Ecto neural progenitor cell (in vitro differentiated cells): Measurements from ENCODE around the gene IRF5.
"Not testable (repeated sequence)": the region's sequence is repeated elsewhere in the genome, so short reads cannot be mapped to it uniquely, and the experiment has no call there.

Source experiments
- DNase-seq: peaks from one replicate; pipeline ENCODE4 v3.0.0-alpha.2; 2018; ENCODE audit warnings: low spot score

Gene IRF5

GRCh38 chr7:128961030-128961659, 23.4 kb downstream of the IRF5 start:
- no peak for DNase-seq

GRCh38 chr7:128962899-128963298, 25.2 kb downstream of the IRF5 start:
- no peak for DNase-seq

- DNase-seq: no peak
These were observed 25.6 kb downstream of the IRF5 start for GRCh38 chr7:128963327-128963757.

- no peak for DNase-seq
These were observed 30.9 kb downstream of the IRF5 start for GRCh38 chr7:128968624-128969023.

- no peak for DNase-seq
These were observed 36.7 kb downstream of the IRF5 start for GRCh38 chr7:128974241-128974934.

GRCh38 chr7:128982105-128982504, 44.4 kb downstream of the IRF5 start:
- DNase-seq: no peak

GRCh38 chr7:128985660-128986059, 47.9 kb downstream of the IRF5 start:
- no peak for DNase-seq

GRCh38 chr7:128986609-128987008, 48.9 kb downstream of the IRF5 start:
- DNase-seq: no peak

- DNase-seq: no peak
These were observed 50.6 kb downstream of the IRF5 start for GRCh38 chr7:128988372-128988771.

GRCh38 chr7:128989961-128990360, 52.2 kb downstream of the IRF5 start:
- DNase-seq: no peak

GRCh38 chr7:128993419-128993818, 55.7 kb downstream of the IRF5 start:
- no peak for DNase-seq

GRCh38 chr7:128994560-128994959, 56.8 kb downstream of the IRF5 start:
- not testable (repeated sequence) for DNase-seq

- DNase-seq: no peak
These were observed 59.5 kb downstream of the IRF5 start for GRCh38 chr7:128997181-128997580.
